Effector CD4-positive, alpha-beta T cell (primary cell): ENCODE data around the gene PALLD.

Experiments used
- DNase-seq: peaks from one replicate; pipeline ENCODE4 v3.0.0-alpha.2; 2020

The PALLD gene

GRCh38 chr4:168859100-168859499 is 362.2 kb downstream of the PALLD start:
- no peak for DNase-seq

GRCh38 chr4:168859888-168860694 is 363.2 kb downstream of the PALLD start:
- DNase-seq: no peak

- DNase-seq: no peak
Measured at GRCh38 chr4:168860827-168861226, 364.0 kb downstream of the PALLD start.

- no peak for DNase-seq
Measured at GRCh38 chr4:168863719-168864647, 367.1 kb downstream of the PALLD start.

GRCh38 chr4:168864821-168865541 is 368.1 kb downstream of the PALLD start:
- no peak for DNase-seq

GRCh38 chr4:168865854-168866253 is 369.0 kb downstream of the PALLD start:
- DNase-seq: no peak

- no peak for DNase-seq
Measured at GRCh38 chr4:168866635-168867034, 369.8 kb downstream of the PALLD start.

- no peak for DNase-seq
Measured at GRCh38 chr4:168867128-168867527, 370.3 kb downstream of the PALLD start.

GRCh38 chr4:168868044-168868781 is 371.4 kb downstream of the PALLD start:
- DNase-seq: no peak

GRCh38 chr4:168868802-168869201 is 371.9 kb downstream of the PALLD start:
- no peak for DNase-seq

GRCh38 chr4:168870004-168870403 is 373.2 kb downstream of the PALLD start:
- DNase-seq: no peak

GRCh38 chr4:168871632-168872031 is 374.8 kb downstream of the PALLD start:
- DNase-seq: no peak

- DNase-seq: no peak
Measured at GRCh38 chr4:168874083-168874482, 377.2 kb downstream of the PALLD start.

GRCh38 chr4:168876106-168876505 is 379.3 kb downstream of the PALLD start:
- DNase-seq: no peak

GRCh38 chr4:168877511-168878491 is 380.9 kb downstream of the PALLD start:
- no peak for DNase-seq

- no peak for DNase-seq
Measured at GRCh38 chr4:168878623-168879022, 381.8 kb downstream of the PALLD start.

GRCh38 chr4:168879188-168879587 is 382.3 kb downstream of the PALLD start:
- no peak for DNase-seq

- DNase-seq: no peak
Measured at GRCh38 chr4:168880072-168880675, 383.3 kb downstream of the PALLD start.

GRCh38 chr4:168880811-168881595 is 384.2 kb downstream of the PALLD start:
- DNase-seq: no peak
